ENCODE results near the gene CYP1B1. TPM values are rescaled to one million over a fixed set of nuclear protein-coding genes. Genes with fewer than 3 reads are reported as not detected.
"Not testable (repeated sequence)": the region's sequence is repeated elsewhere in the genome, so short reads cannot be mapped to it uniquely, and the experiment has no call there.

CYP1B1 gene
- 14.4 and 18.1 TPM in 2 replicates for total RNA-seq
- polyA plus RNA-seq (2012), result 19.8 TPM

GRCh38 chr2:38075507-38076151, at the start of gene CYP1B1:
CYP1B1 (minus strand) TSS chr2:38076151; CDS start chr2:38075388, 763 bp downstream.
- peak; percentile 44 for DNase-seq (ENCODE audit: low read depth)

GRCh38 chr2:38125007-38125406, 49.1 kb upstream of the CYP1B1 start:
- no peak for DNase-seq (ENCODE audit: low read depth)

- DNase-seq (ENCODE audit: low read depth), result no peak
Measured at GRCh38 chr2:38123911-38124310, 48.0 kb upstream of the CYP1B1 start.

- peak; percentile 24 for DNase-seq (ENCODE audit: low read depth)
Measured at GRCh38 chr2:38122344-38122743, 46.4 kb upstream of the CYP1B1 start.

GRCh38 chr2:38121481-38121880, 45.5 kb upstream of the CYP1B1 start:
- DNase-seq (ENCODE audit: low read depth), result no peak

GRCh38 chr2:38120829-38121228, 44.9 kb upstream of the CYP1B1 start:
- DNase-seq (ENCODE audit: low read depth), result no peak

GRCh38 chr2:38120264-38120592, 44.3 kb upstream of the CYP1B1 start:
- DNase-seq (ENCODE audit: low read depth), result no peak

- peak; percentile 57 for DNase-seq (ENCODE audit: low read depth)
Measured at GRCh38 chr2:38116762-38117161, 40.8 kb upstream of the CYP1B1 start.

- DNase-seq (ENCODE audit: low read depth), result peak; percentile 86
Measured at GRCh38 chr2:38115216-38116032, 39.5 kb upstream of the CYP1B1 start.

GRCh38 chr2:38113981-38114708, 38.2 kb upstream of the CYP1B1 start:
- no peak for DNase-seq (ENCODE audit: low read depth)

- no peak for DNase-seq (ENCODE audit: low read depth)
Measured at GRCh38 chr2:38113051-38113450, 37.1 kb upstream of the CYP1B1 start.

- DNase-seq (ENCODE audit: low read depth), result not testable (repeated sequence)
Measured at GRCh38 chr2:38111350-38111749, 35.4 kb upstream of the CYP1B1 start.

- DNase-seq (ENCODE audit: low read depth), result no peak
Measured at GRCh38 chr2:38109732-38110181, 33.8 kb upstream of the CYP1B1 start.

- no peak for DNase-seq (ENCODE audit: low read depth)
Measured at GRCh38 chr2:38108907-38109731, 33.2 kb upstream of the CYP1B1 start.

GRCh38 chr2:38107738-38108410, 31.9 kb upstream of the CYP1B1 start:
- DNase-seq (ENCODE audit: low read depth), result no peak

GRCh38 chr2:38106405-38107094, 30.6 kb upstream of the CYP1B1 start:
- DNase-seq (ENCODE audit: low read depth), result peak; percentile 47

GRCh38 chr2:38105922-38106321, 30.0 kb upstream of the CYP1B1 start:
- no peak for DNase-seq (ENCODE audit: low read depth)

- DNase-seq (ENCODE audit: low read depth), result no peak
Measured at GRCh38 chr2:38104598-38104997, 28.6 kb upstream of the CYP1B1 start.

GRCh38 chr2:38100328-38100727, 24.4 kb upstream of the CYP1B1 start:
- no peak for DNase-seq (ENCODE audit: low read depth)

Data from myocyte (in vitro differentiated cells).